NCI-H2227 (cell line): ENCODE data around the gene EEPD1.
"Not testable (repeated sequence)": the region's sequence is repeated elsewhere in the genome, so short reads cannot be mapped to it uniquely, and the experiment has no call there.

Experiments used
- DNase-seq: peaks from one replicate; lab custom pipeline; 2025; ENCODE audit not compliant: unreplicated experiment; lab: John Stamatoyannopoulos, UW

Gene EEPD1

DNA sequence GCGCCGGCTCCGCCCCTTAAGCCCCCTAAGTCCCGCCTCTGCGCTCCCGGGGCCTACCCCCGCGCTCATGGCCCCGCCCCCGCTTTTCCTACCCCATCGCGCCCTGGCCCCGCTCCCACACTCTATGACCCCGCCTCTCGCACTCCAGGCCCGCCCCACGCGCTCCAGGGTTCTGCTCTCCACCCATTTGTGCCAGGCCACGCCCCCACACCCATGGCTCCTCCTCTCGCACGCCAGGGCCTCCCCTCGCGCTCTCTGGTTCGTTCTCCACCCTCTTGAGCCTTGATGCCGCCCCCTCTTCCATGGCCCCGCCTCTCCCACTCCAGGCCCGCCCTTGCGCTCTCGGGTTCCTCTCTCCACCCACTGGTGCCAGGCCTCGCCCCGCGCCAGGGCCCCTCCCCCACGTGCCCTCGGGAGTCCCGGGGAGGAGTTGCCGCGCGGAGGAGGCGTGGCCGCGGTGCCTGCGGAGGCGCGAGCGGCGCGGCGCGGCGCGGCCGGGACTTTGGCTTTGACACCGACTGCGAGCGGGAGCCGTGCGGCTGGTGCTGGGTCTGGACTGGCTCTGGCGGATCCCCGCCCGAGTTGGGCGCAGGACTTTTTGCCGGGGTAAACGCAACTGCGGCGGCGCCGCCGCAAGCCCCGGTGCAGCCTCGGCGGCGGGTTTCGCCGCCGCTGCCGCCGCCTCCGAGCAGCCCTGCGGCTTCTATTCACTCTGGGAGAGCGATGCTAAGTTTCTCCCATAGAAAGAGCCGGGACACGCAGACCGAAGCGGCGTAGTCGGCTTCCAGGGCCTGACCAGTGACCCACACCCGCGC is at the start of gene EEPD1:
Gene EEPD1 (plus strand): TSS at position 499 of the 815 bp plus-strand sequence. CDS start 1,071 bp downstream, outside the sequence.
- DNase-seq = peak; percentile 100

GRCh38 chr7:36103837-36104561 is 49.1 kb upstream of the EEPD1 start:
- no peak for DNase-seq

DNA sequence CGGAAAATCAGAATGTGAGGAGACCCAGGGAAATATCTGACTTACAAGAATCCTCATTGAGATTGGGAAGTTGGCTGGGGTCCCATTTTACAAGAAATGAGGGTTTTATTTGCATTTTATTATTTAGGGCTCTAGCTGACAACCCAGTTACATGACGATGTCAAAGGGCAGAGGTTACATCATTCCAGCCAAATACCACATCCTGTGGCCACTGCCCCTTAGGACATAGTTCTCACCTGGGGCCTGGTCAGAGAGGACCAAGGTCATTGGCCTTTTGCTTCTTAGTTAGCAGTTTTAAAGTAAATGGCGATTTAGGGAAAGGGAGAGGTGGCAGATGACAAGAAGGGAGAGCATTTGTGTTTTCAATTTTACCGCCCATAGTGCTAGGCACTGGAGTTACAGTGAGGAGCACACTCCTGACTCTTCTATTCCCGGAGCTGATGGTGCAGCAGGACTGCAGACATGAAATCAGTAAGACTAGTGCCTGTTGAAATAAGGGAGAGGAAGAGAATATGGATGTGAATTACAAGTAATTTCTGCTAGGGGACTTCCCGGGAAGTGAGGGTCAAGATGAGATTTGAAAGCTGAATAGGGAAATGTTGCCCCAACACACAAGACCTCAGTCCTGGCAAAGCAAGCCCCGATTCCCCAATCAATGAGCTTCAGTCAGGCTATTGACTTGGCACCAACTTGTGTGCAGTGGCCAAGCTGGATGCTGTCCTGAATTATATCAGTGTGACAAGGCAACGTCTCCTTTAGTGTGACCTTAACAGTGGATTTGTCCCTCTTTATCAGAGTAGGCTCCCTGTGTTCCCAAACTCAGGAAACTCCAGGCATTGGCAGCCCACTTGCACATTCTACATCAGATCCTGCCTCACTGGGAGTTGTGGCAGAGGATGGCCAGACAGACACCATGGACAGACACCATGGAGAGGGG is 45.8 kb upstream of the EEPD1 start:
- DNase-seq = not testable (repeated sequence)

DNA sequence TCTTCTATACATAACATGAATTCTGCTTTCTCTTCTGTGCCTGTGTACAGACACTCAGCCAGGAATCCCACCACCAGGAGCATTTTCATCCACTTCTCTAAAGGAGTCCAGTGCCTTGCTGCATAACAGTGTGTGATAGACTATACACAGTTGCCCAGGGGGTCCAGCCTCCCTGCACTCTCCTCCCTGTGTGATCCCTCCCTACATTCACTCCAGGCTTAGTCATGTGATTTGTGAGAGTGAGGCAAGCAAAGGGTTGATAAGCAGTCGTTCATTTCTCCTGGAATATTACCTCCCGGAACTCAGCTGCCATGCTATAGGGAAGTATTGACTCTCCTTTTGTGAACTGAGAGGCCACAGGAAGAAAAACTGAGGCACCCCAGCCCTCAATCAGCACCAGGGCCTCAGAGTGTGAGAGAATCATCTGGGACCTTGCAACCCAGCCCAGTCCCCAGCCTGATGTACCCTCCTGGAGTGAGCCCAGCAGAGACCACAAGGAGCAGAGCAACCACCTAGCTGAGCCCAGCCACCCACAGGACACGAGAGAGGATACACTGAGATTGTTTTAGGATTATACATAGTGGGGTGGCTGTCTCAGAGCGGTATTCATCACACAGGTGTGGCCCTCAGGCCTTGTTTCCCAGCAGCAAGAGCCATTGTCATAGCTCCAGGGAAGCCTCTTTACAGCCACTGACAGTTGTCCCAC is 45.0 kb upstream of the EEPD1 start:
- no peak for DNase-seq

DNA sequence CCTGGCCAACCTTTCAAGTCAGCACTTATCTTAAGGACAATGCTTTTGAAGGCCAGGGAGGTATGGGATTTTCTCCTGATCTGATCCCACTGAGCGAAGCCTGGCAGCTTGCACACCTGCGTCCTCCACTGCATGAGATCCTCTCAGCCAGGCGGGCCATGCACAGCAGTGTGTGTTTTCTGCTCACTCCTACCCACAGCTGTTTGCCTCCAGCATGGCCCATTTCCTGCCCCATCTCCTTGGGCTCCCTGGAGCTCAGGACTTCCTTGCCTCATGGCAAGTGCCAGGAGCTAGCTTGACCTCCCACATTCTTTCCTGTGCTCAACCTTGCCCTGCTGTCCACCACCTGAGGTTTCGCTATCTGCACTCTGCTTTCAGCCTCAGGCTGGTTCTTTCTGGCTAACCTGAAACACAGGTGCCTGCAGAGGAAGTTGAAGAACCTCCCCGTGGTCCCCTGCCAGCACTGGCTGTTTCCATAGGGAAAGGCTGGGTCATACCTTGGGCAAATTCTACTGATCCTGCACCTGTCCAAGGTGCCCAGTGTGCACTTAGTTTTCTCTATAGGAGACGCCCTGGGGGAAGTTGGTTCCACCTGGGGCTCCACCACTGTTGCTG is 43.9 kb upstream of the EEPD1 start:
- no peak for DNase-seq

GRCh38 chr7:36110584-36110983 is 42.5 kb upstream of the EEPD1 start:
- no peak for DNase-seq

- DNase-seq = no peak
These were observed 40.1 kb upstream of the EEPD1 start for GRCh38 chr7:36112969-36113368.

- no peak for DNase-seq
These were observed 38.7 kb upstream of the EEPD1 start for GRCh38 chr7:36114355-36114754.

GRCh38 chr7:36115448-36116321 is 37.4 kb upstream of the EEPD1 start:
- DNase-seq = no peak

- no peak for DNase-seq
These were observed 36.5 kb upstream of the EEPD1 start for GRCh38 chr7:36116347-36117202.

GRCh38 chr7:36117203-36117840 is 35.7 kb upstream of the EEPD1 start:
- no peak for DNase-seq

DNA sequence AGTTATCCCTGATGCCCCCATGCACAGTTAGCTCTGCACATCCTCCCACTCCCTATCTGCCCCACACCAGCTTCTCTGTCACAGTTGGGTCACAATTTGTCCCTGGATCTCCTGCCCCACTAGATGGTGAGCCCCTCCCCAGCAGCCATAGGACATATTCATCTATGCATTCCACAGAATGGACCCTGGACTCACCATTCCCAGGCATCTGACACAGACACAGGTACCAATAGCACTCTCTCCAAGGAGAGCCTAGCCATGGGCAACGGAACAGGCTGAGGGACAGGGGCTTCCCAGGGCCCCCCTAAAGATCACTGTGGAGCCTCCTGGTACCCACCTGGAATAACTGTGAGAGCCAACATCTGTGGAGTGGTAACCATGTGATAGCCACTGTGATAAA is 34.7 kb upstream of the EEPD1 start:
- no peak for DNase-seq

GRCh38 chr7:36119005-36119706 is 33.9 kb upstream of the EEPD1 start:
- DNase-seq = no peak

GRCh38 chr7:36119983-36120646 is 32.9 kb upstream of the EEPD1 start:
- not testable (repeated sequence) for DNase-seq

DNA sequence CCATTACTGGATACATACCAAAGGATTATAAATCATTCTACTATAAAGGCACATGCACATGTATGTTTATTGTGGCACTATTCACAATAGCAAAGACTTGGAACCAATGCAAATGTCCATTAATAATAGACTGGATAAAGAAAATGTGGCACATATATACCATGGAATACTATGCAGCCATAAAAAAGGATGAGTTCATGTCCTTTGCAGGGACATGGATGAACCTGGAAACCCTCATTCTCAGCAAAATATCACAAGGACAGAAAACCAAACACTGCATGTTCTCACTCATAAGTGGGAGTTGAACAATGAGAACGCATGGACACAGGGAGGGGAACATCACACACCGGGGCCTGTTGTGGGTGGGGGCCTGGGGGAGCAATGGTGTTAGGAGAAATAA is 27.4 kb upstream of the EEPD1 start:
- not testable (repeated sequence) for DNase-seq

GRCh38 chr7:36127075-36127740 is 25.8 kb upstream of the EEPD1 start:
- DNase-seq = no peak
